Stomach (tissue), 9 donors: ENCODE results near the gene KLK8. TPM values are rescaled to one million over a fixed set of nuclear protein-coding genes. Genes with fewer than 3 reads are reported as not detected.
"Not testable (repeated sequence)": the region's sequence is repeated elsewhere in the genome, so short reads cannot be mapped to it uniquely, and the experiment has no call there.

Experiments
- DNase-seq, 2 donors: peaks; one replicate each; pipeline versions ENCODE4 v3.0.0 to v3.0.0-alpha.2; 2013 to 2019
- H3K27ac ChIP-seq, 5 donors: fragments of 200-600 bp in 4 of 5; sonication (generic) in 4 of 5; one replicate each; pipeline ENCODE4 v1.5.1; 2013 to 2019; ENCODE audit warnings: mild to moderate bottlenecking in 1 of 5, moderate library complexity in 1 of 5
- H3K27me3 ChIP-seq, 3 donors: fragments of 200-600 bp; sonication (generic); one replicate each; pipeline ENCODE4 v1.5.1; 2017 to 2019; ENCODE audit warnings: mixed run types in 1 of 3
- H3K36me3 ChIP-seq, 4 donors: fragments of 200-600 bp; sonication (generic); 1 replicate in 3 of 4; 2 replicates in 1 of 4; pipeline ENCODE4 v1.5.1; 2016 to 2019
- H3K4me1 ChIP-seq, 4 donors: fragments of 200-600 bp; sonication (generic); one replicate each; pipeline ENCODE4 v1.5.1; 2016 to 2019
- H3K4me3 ChIP-seq, 4 donors: fragments of 200-600 bp; sonication (generic) in 3 of 4; one replicate each; pipeline ENCODE4 v1.5.1; 2016 to 2019; ENCODE audit warnings: mild to moderate bottlenecking in 1 of 4
- H3K9me3 ChIP-seq, 4 donors: fragments of 200-600 bp; sonication (generic); one replicate each; pipeline ENCODE4 v1.5.1; 2016 to 2019
- CTCF ChIP-seq, 7 experiments: fragments of 450-650 bp in 4 of 7; fragments of 200-600 bp in 3 of 7; sonication (generic) in 3 of 7; IDR thresholded peaks; one replicate each; pipeline ENCODE4 v1.5.1; 2016 to 2019; ENCODE audit warnings: antibody characterized with exemption in 7 of 7, control low read depth in 2 of 7, mild to moderate bottlenecking in 1 of 7
- EP300 ChIP-seq: sonication (generic); formaldehyde crosslinking; IDR thresholded peaks from one replicate; pipeline ENCODE4 v1.6.1; 2017; ENCODE audit warnings: antibody characterized with exemption
- POLR2A ChIP-seq, 4 donors: fragments of 450-650 bp; IDR thresholded peaks; one replicate each; pipeline ENCODE4 v1.6.1; 2016; ENCODE audit warnings: antibody characterized with exemption in 4 of 4, control low read depth in 2 of 4, mild to moderate bottlenecking in 1 of 4, moderate library complexity in 1 of 4
- POLR2AphosphoS5 ChIP-seq, 3 donors: sonication (generic); formaldehyde crosslinking; IDR thresholded peaks; one replicate each; pipeline ENCODE4 v1.6.1; 2016; ENCODE audit warnings: antibody characterized with exemption in 3 of 3
- WGBS, 5 donors: extraction: QIAGEN DNeasy Blood & Tissue Kit in 3 of 5; methylation state at CpG; one replicate each; pipeline versions ENCODE4 v1.1.5 to v1.1.7; 2013 to 2018; 5-methylcytosine and 5-hydroxymethylcytosine counted together
- intact Hi-C: fragments of 100-400 bp; cut with DNase I; formaldehyde crosslinking; loops from one replicate; pipeline ENCODE4 v1.15.1; 2023; ENCODE audit warnings: low total_unique reads
- polyA plus RNA-seq, 3 donors: library from polyadenylated mRNA; stranded (reverse); fragments of 200-250 nt; gene quantifications; one replicate each; pipeline ENCODE4 v1.2.3, GENCODE V29; 2013
- total RNA-seq, 5 donors: library from RNA; depleted of rRNA; stranded (reverse); fragments of >200 nt; gene quantifications; one replicate each; pipeline versions ENCODE4 v1.1.0 to v1.2.3, GENCODE V29; 2014 to 2016
- donor health status: healthy with polysubstance abuse.
- donor health status: Bipolar disorder and iron deficiency.
- donor health status: healthy.

KLK8 gene
- total and polyA plus RNA-seq, 8 donors, result 116 TPM; not detected in 7

- Histone ChIP-seq H3K27me3 (peaks cover 0 to 31% (median 4%) of the 10 kb centered on the region in 3 donors), H3K9me3 (no peaks in the 10 kb centered on the region), H3K27ac (no peak overlapping the region), H3K4me1 (no peaks in the 10 kb centered on the region), H3K36me3 (no peaks in the 10 kb centered on the region), H3K4me3 (no peak overlapping the region)
- WGBS, 5 donors, result 70 to 79% (median 73%) methylated on average over 2 of the region's 2 CpGs
- no peak for DNase-seq
- TF ChIP-seq POLR2AphosphoS5 (IDR thresholded peaks at IDR 0.05) (no peak), CTCF (IDR thresholded peaks at IDR 0.05) (no peak), EP300 (no peak), POLR2A (IDR thresholded peaks at IDR 0.05) (no peak)
- intact Hi-C loops, result no loop called here
These were observed 7.3 kb downstream of the KLK8 start for GRCh38 chr19:50994129-50994528.

DNA sequence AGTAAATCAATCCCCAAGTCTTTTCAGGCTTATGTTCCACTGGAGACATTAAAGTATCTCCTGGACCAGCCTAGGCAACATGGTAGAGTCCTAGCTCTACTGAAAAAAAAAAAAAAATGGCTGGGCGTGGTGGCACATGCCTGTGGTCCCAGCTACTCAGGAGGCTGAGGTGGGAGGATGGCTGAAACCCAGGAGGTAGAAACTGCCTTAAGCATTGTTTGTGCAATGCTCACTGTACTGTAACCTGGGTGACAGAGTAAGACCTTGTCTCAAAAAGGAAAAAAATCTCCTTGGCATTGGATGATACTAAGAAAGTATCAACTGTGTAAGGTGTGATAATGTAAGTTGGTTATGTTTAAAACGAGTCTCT lies 8.8 kb downstream of the KLK8 start:
- H3K4me1 ChIP-seq, result no peaks in the 10 kb centered on the region
- DNase-seq, result no peak
- H3K27me3 ChIP-seq, result peaks cover 0 to 33% (median 4%) of the 10 kb centered on the region in 3 donors
- H3K36me3 ChIP-seq, result no peaks in the 10 kb centered on the region
- TF ChIP-seq CTCF (IDR thresholded peaks at IDR 0.05) (no peak), POLR2AphosphoS5 (IDR thresholded peaks at IDR 0.05) (no peak), POLR2A (IDR thresholded peaks at IDR 0.05) (no peak), EP300 (no peak)
- no peak overlapping the region for H3K27ac ChIP-seq
- no peak overlapping the region for H3K4me3 ChIP-seq
- WGBS, 5 donors, result 47 to 70% (median 55%) methylated on average over 2 of the region's 2 CpGs
- intact Hi-C loops, result no loop called here
- no peaks in the 10 kb centered on the region for H3K9me3 ChIP-seq

- DNase-seq, H3K36me3 ChIP-seq, intact Hi-C loops, H3K27ac ChIP-seq, H3K4me1 ChIP-seq, H3K9me3 ChIP-seq, H3K4me3 ChIP-seq: not testable (repeated sequence)
- 77 to 85% (median 83%) methylated on average over 9 to 14 of the region's 14 CpGs for WGBS, 5 donors
- peaks cover 0 to 85% (median 19%) of the 10 kb centered on the region in 3 donors for H3K27me3 ChIP-seq
These were observed 17.0 kb downstream of the KLK8 start for GRCh38 chr19:50984416-50984815.

- Histone ChIP-seq H3K36me3 (no peaks in the 10 kb centered on the region), H3K9me3 (no peaks in the 10 kb centered on the region), H3K27ac (no peak within 1 kb of the TSS), H3K27me3 (peaks cover 0 to 86% (median 21%) of the 10 kb centered on the region in 3 donors), H3K4me3 (no peak within 1 kb of the TSS), H3K4me1 (no peaks in the 10 kb centered on the region)
- no peak for DNase-seq
- intact Hi-C loops, result no loop called here
- TF ChIP-seq POLR2A (IDR thresholded peaks at IDR 0.05) (no peak), EP300 (no peak), CTCF (IDR thresholded peaks at IDR 0.05) (no peak), POLR2AphosphoS5 (IDR thresholded peaks at IDR 0.05) (no peak)
- 10 to 23% (median 15%) methylated on average over 20 to 28 of the region's 28 CpGs for WGBS, 5 donors
These were observed 17.6 kb downstream of the KLK8 start, which contains the start of gene KLK7 for GRCh38 chr19:50983625-50984292. TSS of gene KLK7 (minus strand) at chr19:50983917. CDS start at chr19:50982399, 1,518 bp downstream.

DNA sequence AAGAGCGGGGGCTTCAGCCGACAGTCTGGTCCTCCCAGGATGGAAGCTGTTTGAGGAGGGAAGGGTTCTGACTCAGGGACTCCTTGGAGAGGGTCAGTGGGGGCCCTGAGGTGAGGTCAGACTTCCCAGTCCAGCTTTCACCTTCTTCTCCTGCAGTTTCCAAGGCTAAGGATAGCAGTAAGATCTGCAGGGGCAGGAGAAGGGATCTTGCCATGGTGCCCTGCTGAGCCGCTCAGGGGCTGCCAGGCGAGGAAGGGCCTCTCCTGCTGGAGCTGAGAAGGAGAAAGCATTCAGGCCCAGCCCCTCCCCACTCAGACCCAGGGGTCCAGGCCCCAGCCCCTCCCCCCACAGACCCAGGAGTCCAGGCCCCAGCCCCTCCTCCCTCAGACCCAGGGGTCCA lies 19.2 kb downstream of the KLK8 start:
- intact Hi-C loops, result no loop called here
- H3K36me3 ChIP-seq, result no peaks in the 10 kb centered on the region
- no peak overlapping the region for H3K27ac ChIP-seq
- H3K4me1 ChIP-seq, result no peaks in the 10 kb centered on the region
- H3K4me3 ChIP-seq, result no peak overlapping the region
- 61 to 76% (median 72%) methylated on average over 2 to 4 of the region's 4 CpGs for WGBS, 5 donors
- TF ChIP-seq POLR2AphosphoS5 (IDR thresholded peaks at IDR 0.05) (no peak), POLR2A (IDR thresholded peaks at IDR 0.05) (no peak), EP300 (no peak), CTCF (IDR thresholded peaks at IDR 0.05) (no peak)
- DNase-seq, result no peak
- peaks cover 0 to 88% (median 26%) of the 10 kb centered on the region in 3 donors for H3K27me3 ChIP-seq
- H3K9me3 ChIP-seq, result no peaks in the 10 kb centered on the region
